Right ventricle myocardium inferior (tissue), 1 donor: ENCODE results near the gene ZNF581. TPM values are rescaled to one million over a fixed set of nuclear protein-coding genes. Genes with fewer than 3 reads are reported as not detected.

Experiments used
- ATAC-seq: fragments of 200-7000 bp; cut with Tn5 transposase; one replicate; pipeline ENCODE4 v1.9.1; 2020; ENCODE audit warnings: mild to moderate bottlenecking, moderate library complexity
- DNase-seq: peaks from one replicate; pipeline ENCODE4 v3.0.0; 2021; ENCODE audit errors: missing footprints
- intact Hi-C: fragments of 100-400 bp; cut with DNase I; formaldehyde crosslinking; loops from one replicate; pipeline ENCODE4 v1.11.0; 2022
- total RNA-seq: library from RNA; stranded (reverse); fragmentation: NEBNext Ultra II Directional; extraction: Animal tissue kit (Norgen Biotek cat#: 25700); gene quantifications from one replicate; pipeline ENCODE4 v1.2.1, GENCODE V29; 2021
- donor health status: DM: no; HTN: yes; CAD: no; lungs with severe emphysema.

Gene ZNF581
- total RNA-seq, 1 donor from 2014 or later = 7.4 TPM

DNA sequence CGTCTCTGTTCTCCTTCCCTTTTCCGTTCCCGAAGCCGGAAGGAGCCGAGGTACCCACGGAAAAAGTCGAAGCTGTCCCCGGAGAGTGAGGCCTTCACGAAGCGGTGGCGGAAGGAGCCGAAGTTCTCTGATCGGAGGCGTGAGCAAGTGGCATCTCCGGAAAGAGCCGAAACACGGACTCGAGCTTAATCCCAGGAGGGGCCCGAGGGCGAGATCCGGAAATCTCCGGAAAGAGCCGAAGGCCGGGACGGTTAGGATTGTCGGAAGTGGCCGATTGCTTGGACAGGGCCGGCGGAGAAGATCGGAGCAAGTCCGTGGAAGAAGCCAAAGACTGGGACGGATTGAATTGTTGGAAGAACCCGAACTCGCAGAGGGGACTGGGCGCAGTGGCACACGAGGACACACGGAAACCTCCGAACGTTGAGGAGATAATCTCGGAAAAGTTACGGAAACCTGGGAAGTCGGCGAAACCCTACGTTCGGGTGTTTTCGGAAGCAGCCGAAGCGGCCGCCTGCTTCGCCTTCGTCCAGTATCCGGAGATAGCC is 10.9 kb downstream of the ZNF581 start:
- intact Hi-C loops = loop anchor here (1.0 to 5.0 kb wide), 2 partner anchors 21 to 57 kb away; partner anchors contain the start of genes EPN1 and FIZ1
- ATAC-seq = peak; percentile 82
- DNase-seq = peak; percentile 99

DNA sequence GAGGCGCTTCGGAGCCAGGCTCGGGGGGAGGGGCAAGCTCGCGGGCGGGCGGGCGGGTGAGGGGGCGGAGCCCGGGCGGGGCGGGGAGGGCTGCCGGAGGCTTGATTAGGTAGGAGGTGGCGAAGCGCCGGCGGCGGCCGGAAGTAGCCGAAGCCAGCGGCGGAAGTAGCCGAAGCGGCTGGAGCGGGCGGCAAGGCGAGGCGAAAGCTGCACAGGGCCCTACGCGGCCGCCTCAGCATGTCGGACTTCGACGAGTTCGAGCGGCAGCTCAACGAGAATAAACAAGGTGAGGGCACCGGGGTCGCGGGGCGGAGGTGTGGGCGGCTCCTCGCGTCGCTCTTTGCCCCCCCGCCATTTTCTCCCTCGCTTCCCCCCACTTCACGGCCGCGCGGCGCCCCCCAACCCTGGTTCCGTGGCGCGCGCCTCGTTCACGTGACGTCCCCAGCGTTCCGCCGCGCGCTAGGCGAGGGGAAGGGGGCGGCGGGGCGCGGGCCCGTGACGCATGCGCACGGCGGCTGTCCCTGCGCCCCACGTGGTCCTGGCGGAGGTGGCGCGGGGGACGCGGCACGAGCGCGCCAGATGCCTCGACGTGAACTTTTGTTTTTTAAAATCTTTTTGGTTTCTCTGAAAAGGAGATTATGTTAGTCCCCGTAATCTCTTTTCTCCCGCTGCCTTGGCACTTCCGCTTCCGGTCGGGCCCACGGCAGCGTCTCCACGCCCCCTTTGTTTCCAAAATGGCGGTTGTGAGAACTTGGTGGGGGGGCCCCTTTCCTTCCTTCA is 11.6 kb downstream of the ZNF581 start, which contains the start of gene U2AF2:
Gene U2AF2, plus strand, starts transcription at position 168 of the 780 bp plus-strand sequence. Its CDS starts 70 bp downstream, at position 238.
- ATAC-seq (peak; percentile 64), DNase-seq (peak; percentile 98)
- intact Hi-C loops = loop anchor here (1.0 to 5.0 kb wide), 2 partner anchors 20 to 58 kb away; partner anchors contain the start of genes EPN1 and FIZ1

DNA sequence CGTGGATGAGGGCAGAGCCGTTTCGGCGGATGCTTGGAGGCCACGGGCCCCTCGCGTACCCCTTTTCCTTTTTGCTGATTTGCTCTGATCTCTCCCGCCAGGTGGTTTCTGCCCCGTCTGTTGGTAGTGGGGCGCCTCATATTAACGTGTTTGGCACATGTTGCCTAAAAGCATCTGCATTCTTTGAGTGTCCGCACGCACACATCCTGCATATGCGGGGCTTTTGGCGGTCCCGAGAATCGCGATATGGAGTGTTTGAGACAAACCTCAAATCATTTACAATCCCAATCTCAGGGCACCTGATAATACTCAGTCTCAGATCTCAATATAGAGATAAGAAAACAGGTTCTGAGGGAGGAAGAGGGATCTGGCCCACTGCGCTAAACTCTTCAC is 12.2 kb downstream of the ZNF581 start:
- DNase-seq (no peak), ATAC-seq (no peak)
- intact Hi-C loops = no loop called here

DNA sequence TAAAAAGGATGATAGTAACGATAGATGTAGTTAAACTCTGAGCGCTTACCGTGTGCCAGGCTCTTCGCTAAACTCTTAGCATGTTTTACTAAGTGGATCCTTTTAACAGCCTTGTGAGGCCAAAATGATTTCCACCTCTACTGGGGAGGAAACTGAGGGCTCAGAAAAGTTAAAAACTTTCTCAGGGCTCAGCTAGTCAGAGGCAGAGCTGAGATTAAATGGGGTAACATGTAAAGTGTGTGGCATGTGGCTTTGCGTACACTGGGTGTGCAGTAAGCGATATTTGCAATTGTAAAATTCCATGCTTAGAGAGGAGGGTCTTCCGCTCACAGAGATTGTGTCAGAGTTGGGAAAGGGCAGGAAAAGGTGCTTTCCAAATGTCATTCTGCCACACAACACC is 13.1 kb downstream of the ZNF581 start:
- DNase-seq (no peak), ATAC-seq (no peak)
- intact Hi-C loops = no loop called here

DNA sequence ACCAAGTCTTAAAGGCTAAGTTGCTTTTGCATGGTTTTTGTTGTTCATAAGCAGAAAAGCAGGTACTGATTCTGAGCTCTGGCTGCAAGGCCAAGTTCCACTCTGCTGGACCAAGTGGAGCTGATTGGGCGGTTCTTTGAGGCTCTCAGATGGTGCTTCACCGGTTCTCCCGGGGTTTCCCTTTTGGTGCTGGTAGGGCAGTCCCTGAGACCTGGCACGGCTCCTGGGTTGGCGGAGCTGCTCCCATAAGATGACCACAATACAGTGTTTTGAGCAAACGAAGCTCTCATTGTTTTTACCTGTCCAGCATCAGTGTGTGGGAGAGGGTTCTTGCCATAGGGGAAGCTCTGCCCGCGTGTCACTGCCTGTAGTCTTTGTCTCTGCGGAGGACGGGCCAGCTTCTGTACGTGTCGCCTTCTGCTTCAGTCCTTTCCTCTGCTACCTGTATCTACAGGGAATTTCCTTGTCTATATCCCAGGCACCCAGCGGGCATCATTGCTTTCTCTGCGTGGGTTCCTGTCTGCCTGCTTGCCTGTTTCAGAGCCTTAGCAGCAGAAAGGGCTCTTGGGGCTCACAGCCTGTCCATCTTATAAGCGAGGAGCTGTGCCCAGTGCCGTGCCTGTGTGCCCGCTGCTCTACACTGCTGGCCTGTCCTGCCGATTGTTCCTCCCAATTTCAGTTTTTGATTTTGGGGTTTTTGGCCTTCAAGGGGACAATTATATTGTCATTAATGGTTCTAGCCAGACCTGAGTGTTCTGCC is 13.7 kb downstream of the ZNF581 start:
- intact Hi-C loops = no loop called here
- no peak for DNase-seq
- no peak for ATAC-seq

DNA sequence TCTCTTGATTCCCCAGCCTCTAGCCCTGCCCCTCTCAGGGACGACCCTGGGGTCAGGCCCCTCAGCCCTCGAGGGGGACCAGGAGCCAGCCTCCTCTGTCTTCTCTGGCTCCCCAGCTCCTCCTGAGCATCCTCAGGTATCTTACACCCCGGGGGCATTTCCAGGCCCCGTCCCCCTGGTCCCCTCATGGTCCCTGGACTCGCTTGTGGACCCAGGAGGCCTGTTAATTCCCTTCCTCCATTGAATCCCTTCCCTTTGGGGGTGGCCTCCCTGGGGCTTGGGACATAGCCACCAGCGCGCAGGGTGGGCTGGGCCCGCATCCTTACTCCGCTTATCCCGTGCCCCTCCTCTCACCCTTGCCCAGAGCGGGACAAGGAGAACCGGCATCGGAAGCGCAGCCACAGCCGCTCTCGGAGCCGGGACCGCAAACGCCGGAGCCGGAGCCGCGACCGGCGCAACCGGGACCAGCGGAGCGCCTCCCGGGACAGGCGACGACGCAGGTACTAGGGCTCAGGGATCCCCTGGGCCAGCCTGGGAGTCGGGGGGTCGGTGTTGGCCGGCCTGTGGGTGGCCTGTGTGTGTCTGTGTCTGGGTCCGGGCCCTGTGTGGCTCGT is 15.5 kb downstream of the ZNF581 start:
- intact Hi-C loops = no loop called here
- DNase-seq = no peak

DNA sequence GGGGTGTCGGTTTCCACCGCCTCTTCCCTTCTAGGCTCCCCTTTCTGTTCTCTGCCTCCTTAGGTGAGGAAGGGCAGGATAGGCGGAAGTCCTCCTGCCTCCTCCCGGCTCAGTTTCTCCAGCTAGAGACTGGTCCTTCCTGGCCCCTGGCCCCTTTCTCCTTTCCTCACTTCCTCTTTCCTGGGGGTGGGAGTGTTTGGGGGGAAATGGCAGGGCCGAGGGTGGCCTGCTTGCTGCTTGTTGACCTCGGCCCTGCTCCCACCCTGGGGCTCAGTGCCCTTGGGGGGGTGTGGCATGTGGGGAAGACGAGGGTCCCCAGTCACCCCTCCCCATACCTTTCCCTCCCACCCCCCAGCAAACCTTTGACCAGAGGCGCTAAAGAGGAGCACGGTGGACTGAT is 16.4 kb downstream of the ZNF581 start:
- no peak for ATAC-seq
- intact Hi-C loops = no loop called here
- DNase-seq = no peak

More for the DNA sequence above, 15.5 kb downstream of the ZNF581 start:
- ATAC-seq = no peak

DNA sequence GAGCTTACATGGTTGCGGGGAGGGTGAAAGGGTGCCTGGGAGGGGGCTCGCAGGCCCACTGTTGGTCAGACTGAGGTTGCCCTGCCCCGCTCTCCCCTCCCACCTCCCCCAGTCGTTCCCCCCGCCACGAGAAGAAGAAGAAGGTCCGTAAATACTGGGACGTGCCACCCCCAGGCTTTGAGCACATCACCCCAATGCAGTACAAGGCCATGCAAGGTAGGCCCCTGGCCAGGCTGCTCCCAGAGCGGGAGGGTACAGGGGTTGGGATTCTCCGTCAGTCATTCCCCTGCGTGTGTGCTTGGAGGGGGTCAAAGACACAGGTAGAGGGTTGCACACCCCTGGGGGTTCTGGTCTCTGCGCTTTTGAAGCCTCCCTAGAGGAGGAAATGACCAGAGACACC is 17.0 kb downstream of the ZNF581 start:
- DNase-seq (no peak), ATAC-seq (no peak)
- intact Hi-C loops = no loop called here

DNA sequence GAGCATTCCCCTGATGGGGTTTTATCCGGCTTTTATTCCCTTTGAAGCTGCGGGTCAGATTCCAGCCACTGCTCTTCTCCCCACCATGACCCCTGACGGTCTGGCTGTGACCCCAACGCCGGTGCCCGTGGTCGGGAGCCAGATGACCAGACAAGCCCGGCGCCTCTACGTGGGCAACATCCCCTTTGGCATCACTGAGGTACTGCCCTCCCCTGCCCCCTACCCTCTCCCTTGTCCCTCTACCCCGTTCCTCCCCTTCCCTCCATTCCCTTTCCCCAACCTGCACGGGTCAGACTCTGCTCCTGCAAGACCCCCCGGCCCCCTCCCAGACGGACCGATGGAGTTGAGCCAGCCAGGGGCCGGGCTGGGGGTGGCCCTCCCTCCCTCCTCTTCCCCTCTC is 17.5 kb downstream of the ZNF581 start:
- no peak for DNase-seq
- intact Hi-C loops = no loop called here
- ATAC-seq = no peak

DNA sequence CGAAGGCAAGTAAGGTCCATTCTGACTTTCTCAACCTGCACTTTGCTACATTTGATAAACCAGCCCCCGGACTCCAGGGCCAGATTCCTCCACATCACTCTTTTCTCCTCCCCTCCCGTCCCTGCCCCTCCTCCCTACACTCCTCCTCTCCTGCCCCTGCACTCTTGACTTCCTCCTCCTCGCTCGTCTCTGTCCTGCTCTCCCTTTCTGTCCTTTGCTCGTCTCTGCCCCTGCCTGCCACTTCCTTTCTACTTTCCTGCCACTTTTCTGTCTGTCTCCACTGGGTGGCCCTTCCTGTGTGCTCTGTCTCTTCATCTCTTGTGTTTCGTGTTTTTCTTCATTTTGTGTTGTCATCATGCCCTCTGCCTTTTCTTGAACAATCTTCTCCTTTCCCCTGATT is 18.4 kb downstream of the ZNF581 start:
- DNase-seq (no peak), ATAC-seq (no peak)
- intact Hi-C loops = no loop called here

DNA sequence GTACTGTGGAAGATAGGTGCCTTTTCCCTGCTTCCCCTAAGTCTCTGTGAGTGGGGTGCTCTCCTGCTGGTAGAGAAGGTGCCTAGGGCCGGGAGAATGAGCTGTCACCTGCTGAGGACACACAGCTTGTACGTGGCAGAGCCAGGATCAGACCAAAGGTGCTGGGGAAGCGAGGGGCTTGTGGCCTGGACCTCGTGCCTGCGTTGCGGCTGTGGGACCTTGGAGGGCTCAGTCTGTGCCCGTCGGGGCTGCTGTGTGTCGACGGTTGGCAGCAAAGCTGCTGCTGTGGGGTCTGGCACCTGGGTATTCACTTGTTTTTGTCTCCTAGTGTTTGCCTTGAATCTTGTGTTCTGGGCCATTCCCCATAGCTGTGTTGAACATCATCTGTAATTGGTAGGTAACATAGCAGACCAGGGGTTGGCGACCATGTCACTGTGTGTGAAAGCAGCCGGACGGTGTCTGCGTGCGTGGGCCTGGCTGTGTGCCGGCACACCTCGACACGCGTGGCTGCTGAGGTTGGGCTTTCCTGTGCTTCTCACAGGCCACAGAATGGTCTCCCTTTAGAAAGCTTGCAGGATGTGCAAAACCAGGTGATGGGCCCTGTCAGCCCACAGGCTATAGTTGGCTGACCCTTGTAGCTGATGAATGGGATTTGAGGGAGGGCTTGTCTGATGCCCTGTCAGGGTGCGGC is 20.5 kb downstream of the ZNF581 start:
- intact Hi-C loops = no loop called here
- DNase-seq (no peak), ATAC-seq (no peak)

DNA sequence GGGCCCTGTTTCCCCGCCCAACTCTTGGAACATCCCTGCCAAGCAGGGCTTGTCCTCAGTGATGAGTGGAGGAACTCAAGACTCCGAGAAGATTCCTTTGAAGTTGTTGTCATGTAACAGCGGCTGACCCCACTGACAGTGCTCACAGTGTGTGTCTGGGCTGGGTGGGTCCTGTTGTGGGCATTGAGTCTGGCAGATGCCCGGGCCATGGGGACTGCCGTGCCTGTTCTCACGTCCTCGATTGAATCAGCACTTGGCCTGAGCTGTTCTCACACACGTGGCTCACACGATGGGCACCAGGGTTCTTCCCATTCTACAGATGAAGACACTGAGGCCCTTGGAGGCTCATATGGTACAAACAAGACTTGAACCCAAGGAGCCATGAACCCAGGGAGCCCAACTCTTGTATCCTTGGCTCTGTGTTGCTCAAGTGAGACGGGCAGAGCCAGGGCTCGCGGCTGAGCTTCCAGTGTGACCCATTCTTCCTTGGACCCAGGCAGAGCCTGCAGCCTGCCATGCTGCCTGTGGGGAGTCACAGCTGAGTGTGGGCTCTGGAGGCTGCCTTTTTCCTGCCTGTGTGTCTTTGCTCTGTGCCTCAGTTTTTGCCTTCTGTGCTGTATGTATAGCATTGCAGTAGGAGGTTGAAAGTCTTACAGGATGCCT is 23.0 kb downstream of the ZNF581 start:
- DNase-seq = no peak
- ATAC-seq = no peak
- intact Hi-C loops = no loop called here

DNA sequence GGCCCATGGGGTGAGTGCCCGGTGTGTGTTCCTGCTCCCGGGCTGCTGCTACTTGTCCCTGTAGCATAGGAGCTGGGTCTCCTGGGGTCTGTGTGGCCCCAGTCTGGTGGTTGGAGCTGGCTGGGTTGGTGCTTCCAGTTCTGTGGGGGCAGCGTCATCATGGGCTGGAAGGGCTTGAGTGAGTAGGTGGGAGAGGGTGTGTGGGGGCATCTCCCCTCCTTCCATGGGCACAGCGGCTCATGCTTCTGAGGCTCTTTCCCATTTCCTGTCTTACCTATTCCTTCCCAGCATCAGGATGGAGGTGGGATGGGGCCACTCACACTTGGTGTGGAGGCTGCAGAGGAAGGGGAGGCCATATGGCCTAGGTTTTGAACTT is 23.5 kb downstream of the ZNF581 start:
- intact Hi-C loops = no loop called here
- DNase-seq (no peak), ATAC-seq (no peak)

DNA sequence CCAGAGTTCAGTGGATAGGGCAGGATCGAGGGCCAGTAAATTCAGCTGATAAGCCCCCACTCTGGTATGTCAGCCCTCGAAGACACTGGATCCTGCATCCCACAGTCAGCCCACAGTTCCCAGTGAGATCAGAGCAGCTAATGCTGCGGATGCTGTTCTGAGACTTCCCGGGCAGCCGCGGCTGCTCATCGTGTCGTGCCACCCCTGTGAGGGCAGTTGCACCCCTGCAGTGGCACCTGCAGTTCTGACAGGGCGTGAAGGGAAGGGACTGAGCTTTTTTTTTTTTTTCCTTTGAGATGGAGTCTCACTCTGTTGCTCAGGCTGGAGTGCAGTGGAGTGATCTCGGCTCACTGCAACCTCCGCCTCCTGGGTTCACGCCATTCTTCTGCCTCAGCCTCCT is 24.1 kb downstream of the ZNF581 start:
- DNase-seq = no peak
- intact Hi-C loops = no loop called here
- no peak for ATAC-seq

DNA sequence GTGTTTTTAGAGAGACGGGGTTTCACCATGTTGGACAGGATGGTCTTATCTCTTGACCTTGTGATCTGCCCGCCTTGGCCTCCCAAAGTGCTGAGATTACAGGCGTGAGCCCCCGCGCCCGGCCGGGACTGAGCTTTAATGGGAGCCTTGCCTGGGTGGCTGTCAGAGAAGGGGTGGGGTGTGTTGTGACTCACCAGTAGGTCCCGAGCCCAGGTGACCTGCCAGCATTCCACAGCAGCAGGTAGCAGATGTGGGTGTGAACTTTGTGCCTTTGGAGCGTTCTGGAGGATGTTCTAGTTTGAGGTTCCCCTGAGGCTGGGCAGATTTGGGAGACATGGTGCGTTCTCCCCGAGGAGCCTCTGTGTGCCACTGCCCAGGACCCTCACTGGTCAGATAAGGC is 24.5 kb downstream of the ZNF581 start:
- DNase-seq = no peak
- ATAC-seq = no peak
- intact Hi-C loops = no loop called here

DNA sequence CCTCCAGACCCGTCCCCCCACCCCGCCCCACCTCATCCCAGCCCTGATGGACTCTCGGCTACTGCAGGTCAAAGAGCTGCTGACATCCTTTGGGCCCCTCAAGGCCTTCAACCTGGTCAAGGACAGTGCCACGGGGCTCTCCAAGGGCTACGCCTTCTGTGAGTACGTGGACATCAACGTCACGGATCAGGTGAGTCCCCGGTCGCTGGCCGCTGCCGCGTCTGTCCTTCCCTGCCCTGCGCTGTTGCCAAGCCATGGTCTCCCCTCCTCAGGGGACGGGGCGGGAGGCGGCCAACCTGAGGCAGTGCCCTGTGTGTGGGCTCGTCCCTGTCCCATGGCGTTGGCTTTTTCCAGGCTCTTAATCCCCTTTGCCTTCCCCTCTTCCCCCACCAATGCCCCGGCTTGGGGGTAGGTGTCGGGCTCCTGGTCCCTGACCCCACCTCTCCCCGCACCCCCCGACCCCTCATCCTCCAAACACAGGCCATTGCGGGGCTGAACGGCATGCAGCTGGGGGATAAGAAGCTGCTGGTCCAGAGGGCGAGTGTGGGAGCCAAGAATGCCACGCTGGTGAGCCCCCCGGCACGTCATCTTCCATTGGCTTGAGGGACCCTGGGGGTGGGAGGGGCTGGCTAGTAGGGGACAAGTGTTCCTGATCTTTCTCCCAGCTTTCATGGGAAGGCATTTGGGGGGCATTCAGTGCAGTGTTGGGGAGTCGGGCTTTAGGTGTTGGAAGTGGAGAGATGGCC is 25.3 kb downstream of the ZNF581 start:
- no peak for DNase-seq
- no peak for ATAC-seq
- intact Hi-C loops = no loop called here

DNA sequence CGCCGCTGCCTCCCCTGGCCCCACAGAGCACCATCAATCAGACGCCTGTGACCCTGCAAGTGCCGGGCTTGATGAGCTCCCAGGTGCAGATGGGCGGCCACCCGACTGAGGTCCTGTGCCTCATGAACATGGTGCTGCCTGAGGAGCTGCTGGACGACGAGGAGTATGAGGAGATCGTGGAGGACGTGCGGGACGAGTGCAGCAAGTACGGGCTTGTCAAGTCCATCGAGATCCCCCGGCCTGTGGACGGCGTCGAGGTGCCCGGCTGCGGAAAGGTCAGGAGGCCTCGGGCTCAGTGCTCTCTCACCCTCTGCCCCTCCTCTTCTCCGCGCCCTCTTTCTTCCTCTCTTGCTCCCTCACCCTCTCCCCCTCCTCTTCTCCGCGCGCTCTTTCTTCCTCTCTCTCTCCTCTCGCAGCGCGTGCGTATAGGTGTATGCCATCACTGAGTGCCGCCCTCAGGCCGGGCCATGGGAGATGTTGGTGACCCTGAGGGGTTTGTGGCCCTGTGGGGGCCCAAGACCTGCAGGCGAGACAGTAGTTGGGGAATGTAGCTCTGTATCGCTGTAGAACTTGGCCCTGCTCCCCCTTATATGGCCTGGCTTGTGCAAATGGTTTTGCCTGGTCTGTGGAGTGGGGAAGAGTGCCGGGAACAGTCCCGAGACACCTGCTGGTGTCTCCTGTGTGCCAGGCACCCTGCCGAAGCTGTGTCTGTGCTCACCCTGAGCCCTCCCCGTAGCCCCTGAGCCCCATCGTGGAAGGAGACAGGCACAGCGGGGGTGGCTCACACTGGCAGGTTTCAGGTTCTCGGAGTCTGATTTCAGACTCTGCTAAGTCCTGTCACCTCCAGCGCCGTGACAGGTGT is 26.2 kb downstream of the ZNF581 start:
- intact Hi-C loops = no loop called here
- DNase-seq = no peak
- no peak for ATAC-seq
